ENCODE results near the gene IL2RA. TPM values are rescaled to one million over a fixed set of nuclear protein-coding genes. Genes with fewer than 3 reads are reported as not detected.
A peak's percentile ranks its signal among the peaks of the same experiment; 100 is the strongest.

The IL2RA gene
- total and polyA plus RNA-seq, 2 donors (not counting 1 experiment from before 2014, with no cell fraction given): 7.2 to 56.7 TPM

- intact Hi-C loops (cut with micrococcal nuclease): no loop called here
- DNase-seq (peak; percentile 49), ATAC-seq (ENCODE audit: low read depth) (peak; percentile 64)
- Mint-ChIP-seq H3K27me3 (no peaks in the 10 kb centered on the region), H3K9me3 (ENCODE audit: insufficient read depth) (peaks cover 5% of the 10 kb centered on the region), H3K4me1 (peaks cover 50% of the 10 kb centered on the region), H3K27ac (peak overlapping the region; percentile 62), H3K4me3 (peak overlapping the region; percentile 46)
- H3K79me2 ChIP-seq (ENCODE audit: control insufficient read depth, insufficient read depth, low read length): peaks cover 10% of the 10 kb centered on the region
- TF ChIP-seq EZH2 (IDR thresholded peaks at IDR 0.05; ENCODE audit: borderline replicate concordance, insufficient read depth, low read depth, low read length, poor library complexity, severe bottlenecking) (no peak), CTCF (IDR thresholded peaks at IDR 0.05) (no peak)
- no peaks in the 10 kb centered on the region for H3K36me3 ChIP-seq (replicated peaks in 1 of 2; ENCODE audit: control extremely low read depth in 1 of 2, control insufficient read depth in 1 of 2, extremely low read depth in 1 of 2, insufficient read depth in 2 of 2, low read length in 1 of 2)
- H3K4me2 ChIP-seq (replicated peaks; ENCODE audit: low read depth, low read length, poor library complexity, severe bottlenecking): no peak overlapping the region
- no peak overlapping the region for H2AFZ ChIP-seq (ENCODE audit: insufficient read depth, low read depth, low read length, poor library complexity, severe bottlenecking)
- no peaks in the 10 kb centered on the region for H3K9me3 ChIP-seq (ENCODE audit: control extremely low read depth in 1 of 3, control insufficient read depth in 2 of 3, insufficient read depth in 1 of 3, low read length in 2 of 3)
- H3K4me1 ChIP-seq (ENCODE audit: control insufficient read depth in 2 of 2, insufficient read depth in 2 of 2, low read length in 2 of 2): peaks cover 5 to 12% of the 10 kb centered on the region in 2 donors
- CTCF ChIA-PET: interaction anchor here (0.7 to 2.3 kb wide), 4 partner anchors 10 to 85 kb away, joined by 3 to 11 read pairs (median 4); no protein-coding TSS in a partner anchor
- POLR2A ChIA-PET: interaction anchor here (0.8 kb wide), 1 partner anchor 18 kb away, joined by 3 read pairs; no protein-coding TSS in a partner anchor
- H3K27ac ChIP-seq (ENCODE audit: low read length in 2 of 2): no peak overlapping the region
- H3K27me3 ChIP-seq (replicated peaks in 1 of 4; ENCODE audit: control extremely low read depth in 1 of 4, control insufficient read depth in 3 of 4, insufficient read depth in 4 of 4, low read length in 3 of 4): no peaks in the 10 kb centered on the region
- 53% methylated on average over 11 of the region's 11 CpGs for WGBS (ENCODE audit: insufficient coverage)
- H3K4me3 ChIP-seq (ENCODE audit: control extremely low read depth in 1 of 5, extremely low read depth in 1 of 5, insufficient read depth in 1 of 5, low read depth in 2 of 5, low read length in 4 of 5): no peak overlapping the region
- no peak overlapping the region for H3K9ac ChIP-seq (ENCODE audit: low read length)
- H4K20me1 ChIP-seq (ENCODE audit: control insufficient read depth, insufficient read depth, low read length, poor library complexity, severe bottlenecking): no peaks in the 10 kb centered on the region
Observed at GRCh38 chr10:6036861-6037321, 25.3 kb downstream of the IL2RA start.

- H3K4me2 ChIP-seq (replicated peaks; ENCODE audit: low read depth, low read length, poor library complexity, severe bottlenecking): no peak overlapping the region
- TF ChIP-seq EZH2 (IDR thresholded peaks at IDR 0.05; ENCODE audit: borderline replicate concordance, insufficient read depth, low read depth, low read length, poor library complexity, severe bottlenecking) (no peak), CTCF (IDR thresholded peaks at IDR 0.05) (no peak)
- DNase-seq: no peak
Observed at GRCh38 chr10:6035931-6036575, 26.1 kb downstream of the IL2RA start.

More at GRCh38 chr10:6035931-6036575, 26.1 kb downstream of the IL2RA start:
- Mint-ChIP-seq H3K27ac (no peak overlapping the region), H3K27me3 (no peaks in the 10 kb centered on the region), H3K9me3 (ENCODE audit: insufficient read depth) (peaks cover 5% of the 10 kb centered on the region), H3K4me1 (peaks cover 47% of the 10 kb centered on the region), H3K4me3 (no peak overlapping the region)
- Histone ChIP-seq H3K27ac (ENCODE audit: low read length in 2 of 2) (no peak overlapping the region), H3K27me3 (replicated peaks in 1 of 4; ENCODE audit: control extremely low read depth in 1 of 4, control insufficient read depth in 3 of 4, insufficient read depth in 4 of 4, low read length in 3 of 4) (no peaks in the 10 kb centered on the region), H3K36me3 (replicated peaks in 1 of 2; ENCODE audit: control extremely low read depth in 1 of 2, control insufficient read depth in 1 of 2, extremely low read depth in 1 of 2, insufficient read depth in 2 of 2, low read length in 1 of 2) (no peaks in the 10 kb centered on the region), H4K20me1 (ENCODE audit: control insufficient read depth, insufficient read depth, low read length, poor library complexity, severe bottlenecking) (no peaks in the 10 kb centered on the region), H3K9me3 (ENCODE audit: control extremely low read depth in 1 of 3, control insufficient read depth in 2 of 3, insufficient read depth in 1 of 3, low read length in 2 of 3) (no peaks in the 10 kb centered on the region), H3K9ac (ENCODE audit: low read length) (no peak overlapping the region), H3K79me2 (ENCODE audit: control insufficient read depth, insufficient read depth, low read length) (peaks cover 12% of the 10 kb centered on the region), H2AFZ (ENCODE audit: insufficient read depth, low read depth, low read length, poor library complexity, severe bottlenecking) (no peak overlapping the region), H3K4me3 (ENCODE audit: control extremely low read depth in 1 of 5, extremely low read depth in 1 of 5, insufficient read depth in 1 of 5, low read depth in 2 of 5, low read length in 4 of 5) (no peak overlapping the region), H3K4me1 (ENCODE audit: control insufficient read depth in 2 of 2, insufficient read depth in 2 of 2, low read length in 2 of 2) (peaks cover 5 to 12% of the 10 kb centered on the region in 2 donors)
- ChIA-PET POLR2A (interaction anchor here (0.8 kb wide), 1 partner anchor 19 kb away, joined by 3 read pairs; no protein-coding TSS in a partner anchor), CTCF (interaction anchor here (0.7 to 2.3 kb wide), 2 partner anchors 50 to 52 kb away, joined by 3 to 11 read pairs; no protein-coding TSS in a partner anchor)
- WGBS (ENCODE audit: insufficient coverage): 95% methylated on average over 9 of the region's 13 CpGs
- ATAC-seq (ENCODE audit: low read depth): no peak
- intact Hi-C loops (cut with micrococcal nuclease): no loop called here
